CD4-positive, alpha-beta T cell treated with Interleukin-12 subunit alpha and Interleukin-12 subunit beta, for 1 hour (primary cell): Measurements from ENCODE around the gene PTPRD.

ENCODE experiments used
- DNase-seq: peaks from one replicate; pipeline ENCODE4 v3.0.0-alpha.2; 2020

Gene PTPRD

GRCh38 chr9:9847750-9848149 is 765.1 kb downstream of the PTPRD start:
- no peak for DNase-seq

DNA sequence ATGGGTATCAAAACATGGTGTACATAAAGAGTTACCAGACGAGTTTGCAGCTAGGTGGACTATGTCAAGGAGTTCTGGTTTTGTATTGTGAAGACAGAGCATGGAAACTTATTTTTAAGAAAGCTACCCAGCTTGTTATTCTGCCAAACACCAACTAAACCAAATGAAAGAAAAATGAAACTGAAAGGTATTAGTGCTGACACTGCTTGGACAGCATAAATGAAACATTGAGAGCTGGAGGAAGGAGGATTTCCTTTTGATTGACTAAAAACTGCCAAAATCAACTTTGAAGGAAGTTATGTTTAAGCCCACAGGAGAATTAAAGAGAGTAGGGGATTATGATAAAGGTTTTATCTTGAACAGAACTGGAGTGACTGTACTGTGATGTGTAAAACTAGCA is 766.2 kb downstream of the PTPRD start:
- DNase-seq, result no peak

DNA sequence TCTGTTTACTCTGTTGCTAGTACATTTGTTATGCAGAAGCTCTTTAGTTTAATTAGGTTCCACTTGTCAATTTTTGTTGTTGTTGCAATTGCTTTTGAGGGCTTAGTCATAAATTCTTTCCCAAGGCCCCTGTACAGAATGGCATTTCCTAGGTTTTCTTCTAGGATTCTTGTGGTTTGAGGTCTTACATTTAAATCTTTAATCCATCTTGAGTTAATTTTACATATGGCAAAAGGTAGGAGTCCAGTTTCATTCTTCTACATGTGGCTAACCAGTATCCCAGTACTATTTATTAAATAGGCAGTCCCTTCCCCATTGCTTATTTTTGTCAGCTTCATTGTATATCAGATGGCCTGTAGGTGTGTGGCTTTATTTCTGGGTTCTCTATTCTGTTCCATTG is 792.4 kb downstream of the PTPRD start:
- no peak for DNase-seq

- no peak for DNase-seq
Observed at GRCh38 chr9:9819886-9820285, 792.9 kb downstream of the PTPRD start.

DNA sequence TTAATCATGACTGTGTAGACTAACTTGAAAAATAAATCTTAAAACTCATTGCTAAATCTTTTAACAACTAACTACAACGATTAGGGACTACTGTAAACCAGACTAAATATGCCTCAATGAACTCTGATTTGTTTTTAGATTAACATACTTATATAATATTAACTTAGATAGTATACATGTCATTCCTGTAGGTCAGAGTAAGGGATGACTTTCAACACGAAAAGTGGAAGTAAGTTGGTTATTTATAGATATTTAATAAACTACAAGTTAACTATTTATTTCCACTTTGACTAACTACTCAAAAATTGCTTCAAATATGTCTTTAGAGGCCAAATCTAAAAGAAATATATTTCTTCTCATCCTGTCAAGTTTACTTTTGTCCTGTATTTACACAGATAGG is 795.6 kb downstream of the PTPRD start:
- no peak for DNase-seq

DNA sequence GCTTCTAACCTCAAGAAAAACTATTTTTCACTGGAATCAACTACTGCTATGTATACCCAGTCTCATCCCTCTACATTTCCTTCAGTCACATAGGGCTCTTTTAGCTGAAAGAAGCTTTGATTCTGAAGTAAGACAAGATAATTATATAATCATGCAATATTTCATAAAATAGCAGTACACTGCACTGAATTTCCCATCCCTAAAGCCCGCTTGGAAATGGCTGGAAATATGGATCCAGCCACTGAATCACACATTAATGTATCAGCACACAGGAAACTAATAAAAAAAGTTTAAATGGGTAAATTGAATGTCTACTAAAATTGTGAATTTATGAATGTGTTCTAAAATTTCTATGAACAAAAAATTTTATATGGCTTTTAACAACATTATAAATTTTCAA is 808.7 kb downstream of the PTPRD start:
- DNase-seq, result no peak

- no peak for DNase-seq
Observed at GRCh38 chr9:9799287-9799686, 813.5 kb downstream of the PTPRD start.

- no peak for DNase-seq
Observed at GRCh38 chr9:9792144-9792857, 820.5 kb downstream of the PTPRD start.

GRCh38 chr9:9791611-9792010 is 821.2 kb downstream of the PTPRD start:
- no peak for DNase-seq

- peak; percentile 0 for DNase-seq
Observed at GRCh38 chr9:9790216-9790872, 822.5 kb downstream of the PTPRD start.

GRCh38 chr9:9783711-9784110 is 829.1 kb downstream of the PTPRD start:
- DNase-seq, result no peak

DNA sequence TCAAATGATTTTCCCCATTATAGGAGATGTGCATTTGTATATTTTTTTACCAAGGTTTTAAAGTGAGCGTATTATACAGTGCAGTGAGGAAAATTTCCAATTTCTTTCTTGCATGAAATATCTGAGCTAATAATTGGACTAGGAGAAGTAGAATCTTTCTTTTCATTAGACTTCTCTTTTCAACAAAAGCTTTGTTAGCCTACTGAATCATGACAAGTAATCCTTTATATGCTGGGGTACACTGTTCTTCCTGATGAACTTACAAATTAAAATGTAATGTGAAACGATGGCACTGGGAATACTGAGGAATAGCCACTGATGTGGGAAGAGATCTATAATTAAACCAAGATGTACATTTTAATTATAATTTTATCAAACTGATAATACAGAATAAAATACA is 829.6 kb downstream of the PTPRD start:
- no peak for DNase-seq

DNA sequence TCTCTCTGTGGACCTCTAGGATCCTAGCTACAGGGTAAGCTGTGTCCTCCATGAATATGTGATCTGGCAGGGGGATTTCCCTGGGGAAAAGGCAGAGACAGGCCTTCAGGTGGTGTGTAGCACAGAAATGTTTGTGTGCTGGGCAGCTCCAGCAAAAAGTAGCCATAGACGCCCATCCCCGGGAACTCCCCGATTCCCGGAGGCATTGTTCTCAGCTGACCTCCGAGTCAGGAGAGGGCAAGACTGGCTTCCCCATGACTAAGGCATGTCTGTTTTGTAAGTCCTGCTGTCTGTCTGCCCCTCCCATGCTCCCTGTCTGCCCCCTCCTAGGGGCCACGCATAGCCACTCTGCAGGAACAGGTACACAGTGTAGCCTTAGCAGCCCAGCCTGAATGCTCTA is 834.5 kb downstream of the PTPRD start:
- no peak for DNase-seq

DNA sequence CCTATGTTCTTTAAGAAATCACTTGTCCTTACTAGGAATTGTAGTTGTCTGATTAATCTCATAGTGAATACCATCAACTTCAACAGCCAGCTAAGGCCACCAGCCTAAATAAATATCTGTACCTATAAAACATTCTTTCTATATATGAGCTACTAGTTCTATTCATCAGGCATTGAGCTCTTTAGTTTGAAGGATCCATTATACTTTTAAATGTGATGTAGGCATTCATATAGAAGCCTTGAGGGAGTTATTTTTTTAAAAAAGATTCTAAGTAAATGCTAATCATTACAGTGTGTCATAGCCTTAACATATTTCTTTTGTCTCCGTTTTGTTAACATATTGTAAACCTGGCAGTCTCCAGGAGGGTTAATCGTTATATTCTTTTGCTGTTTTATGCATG is 838.3 kb downstream of the PTPRD start:
- DNase-seq, result no peak

GRCh38 chr9:9771314-9771713 is 841.5 kb downstream of the PTPRD start:
- DNase-seq, result no peak

DNA sequence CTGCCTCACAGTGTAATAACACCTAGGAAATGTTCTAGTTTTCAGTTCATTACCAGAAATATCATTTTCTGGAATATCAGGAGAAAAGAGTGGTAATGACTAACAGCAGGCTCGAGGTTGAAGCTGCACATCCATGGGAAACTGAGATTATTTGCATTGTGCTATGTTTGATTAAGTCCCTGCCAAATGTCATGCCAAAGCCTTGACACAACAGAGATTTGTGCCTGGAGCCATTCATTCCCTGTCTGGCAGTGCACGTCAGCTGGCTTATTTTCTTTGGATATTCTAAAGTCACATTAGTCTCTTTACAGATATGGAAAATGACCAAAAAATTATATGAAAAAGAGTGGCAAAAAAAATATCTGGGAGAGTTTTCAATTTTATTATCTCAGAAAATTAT is 848.0 kb downstream of the PTPRD start:
- no peak for DNase-seq

DNA sequence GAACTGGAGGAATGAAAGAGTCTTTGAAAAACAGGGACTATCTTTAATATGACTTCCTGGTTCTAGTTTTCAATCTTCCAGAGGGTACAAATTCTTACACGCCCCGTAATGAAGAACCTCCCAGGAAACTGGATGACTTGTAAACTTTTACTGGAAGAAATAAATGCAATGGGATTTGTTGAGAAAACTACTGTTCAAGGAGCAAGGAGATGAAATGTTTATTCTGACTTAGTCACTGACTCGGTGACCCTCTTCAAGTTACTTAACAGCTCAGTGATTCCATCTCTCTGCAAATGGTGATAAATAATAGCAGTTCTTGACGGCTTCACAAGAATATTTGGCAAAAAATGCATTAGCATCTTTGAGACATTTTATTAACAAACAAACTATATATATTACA is 858.6 kb downstream of the PTPRD start:
- no peak for DNase-seq

- no peak for DNase-seq
Observed at GRCh38 chr9:9753266-9753665, 859.5 kb downstream of the PTPRD start.

- no peak for DNase-seq
Observed at GRCh38 chr9:9752722-9753121, 860.1 kb downstream of the PTPRD start.

DNA sequence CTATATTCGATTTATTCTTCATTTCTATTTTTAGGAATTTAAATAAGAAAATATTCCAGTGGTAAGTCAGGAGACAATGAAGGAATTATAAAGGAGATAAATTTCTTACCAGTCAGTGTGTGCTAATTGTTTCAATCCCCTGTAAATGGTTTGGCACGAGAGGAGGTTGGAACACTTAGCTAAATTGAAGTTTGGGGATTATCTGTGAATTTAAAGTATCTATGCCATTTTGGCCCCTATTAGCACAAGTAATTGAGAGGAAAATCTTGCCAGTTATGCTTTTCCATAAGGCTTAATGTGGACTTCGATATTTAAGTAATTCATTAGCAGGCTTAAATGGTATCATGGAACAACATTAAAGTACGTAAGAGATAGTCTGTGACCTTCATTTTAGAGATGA is 860.8 kb downstream of the PTPRD start:
- DNase-seq, result no peak

- no peak for DNase-seq
Observed at GRCh38 chr9:9750719-9751118, 862.1 kb downstream of the PTPRD start.

DNA sequence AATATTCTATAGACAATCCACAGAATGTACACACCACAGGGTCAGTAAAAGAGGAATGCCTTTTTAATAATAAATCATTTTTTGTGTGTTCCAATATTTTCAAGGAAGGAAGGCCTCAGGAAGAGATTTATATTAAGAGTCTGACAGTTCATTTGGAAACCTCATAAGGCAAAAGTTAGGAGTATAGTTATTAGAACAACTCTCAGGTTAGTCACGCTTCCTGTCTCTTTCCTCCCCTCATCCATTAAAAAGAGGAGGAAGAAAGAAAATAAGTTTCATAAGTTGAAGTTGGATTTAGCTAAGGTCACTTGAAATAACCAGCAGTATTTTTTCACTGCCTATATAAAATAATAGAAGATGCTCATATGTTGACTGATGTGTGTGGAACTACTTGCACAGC is 863.2 kb downstream of the PTPRD start:
- DNase-seq, result no peak

- no peak for DNase-seq
Observed at GRCh38 chr9:9747787-9748186, 865.0 kb downstream of the PTPRD start.

DNA sequence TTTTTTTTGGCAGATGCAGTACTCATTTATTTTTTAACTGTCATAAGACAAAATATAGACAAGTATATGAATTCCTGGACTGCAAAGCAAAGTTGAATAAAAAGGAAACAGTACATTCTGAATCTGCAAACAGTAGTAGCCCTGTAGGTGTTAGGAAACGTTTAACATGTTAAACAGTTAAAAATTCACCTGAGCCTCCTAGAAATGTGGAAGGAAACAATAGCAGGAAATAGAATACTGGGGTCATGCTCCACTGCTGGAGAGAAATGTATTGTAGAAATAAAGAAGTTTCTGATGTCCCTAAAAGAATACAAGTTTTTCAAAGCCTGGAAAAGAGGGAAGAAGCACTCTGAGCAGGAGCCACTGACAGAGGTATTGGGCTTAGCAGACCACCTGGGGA is 866.0 kb downstream of the PTPRD start:
- no peak for DNase-seq

DNA sequence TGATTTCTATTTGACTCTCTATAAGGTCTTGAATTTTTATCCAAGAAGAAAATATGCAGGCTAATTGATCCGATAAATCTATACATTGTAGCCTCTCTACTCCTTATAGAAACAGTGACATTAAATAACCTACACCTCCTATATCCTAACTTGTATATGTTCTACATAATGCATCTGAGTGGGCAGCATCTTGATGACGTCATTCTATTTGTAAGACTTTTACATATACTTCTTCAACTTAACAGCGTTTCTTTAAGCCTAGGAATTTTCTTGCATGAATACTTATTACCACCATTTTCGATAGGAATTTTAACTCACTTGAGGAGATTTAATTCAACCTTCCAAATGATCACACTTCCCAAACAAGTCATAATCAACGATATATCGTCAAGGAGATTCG is 869.0 kb downstream of the PTPRD start:
- DNase-seq, result no peak
